Pancreas (tissue), 10 donors: ENCODE results near the gene ACAA1. TPM values are rescaled to one million over a fixed set of nuclear protein-coding genes. Genes with fewer than 3 reads are reported as not detected.

Experiments
- ATAC-seq, 4 donors: fragments of 200-7000 bp; cut with Tn5 transposase; one replicate each; pipeline versions ENCODE4 v1.8.0 to v1.9.1; 2020; ENCODE audit warnings: mild to moderate bottlenecking in 4 of 4, moderate library complexity in 4 of 4
- DNase-seq, 6 donors: peaks; one replicate each; pipeline ENCODE4 v3.0.0-alpha.2; 2020
- FAIRE-seq: peaks from 2 replicates; lab custom pipeline; 2012; peaks lifted over from hg19 to GRCh38; lab: Jason Lieb, UNC
- H3K27ac ChIP-seq, 4 donors: fragments of 200-600 bp; sonication (generic); 1 replicate in 3 of 4; 2 replicates in 1 of 4; pipeline versions ENCODE4 v1.5.0 to v1.8.0; 2020
- H3K27me3 ChIP-seq, 4 donors: fragments of 200-600 bp; one replicate each; pipeline ENCODE4 v1.8.0; 2021
- H3K36me3 ChIP-seq, 3 donors: fragments of 200-600 bp; sonication (generic) in 1 of 3; one replicate each; pipeline versions ENCODE4 v1.5.0 to v1.8.0; 2020 to 2021
- H3K4me1 ChIP-seq, 3 donors: fragments of 200-600 bp; one replicate each; pipeline ENCODE4 v1.8.0; 2021
- H3K4me3 ChIP-seq, 4 donors: fragments of 200-600 bp; sonication (generic) in 2 of 4; one replicate each; pipeline versions ENCODE4 v1.5.0 to v1.8.0; 2020 to 2021
- H3K9me3 ChIP-seq, 4 donors: fragments of 200-600 bp; one replicate each; pipeline ENCODE4 v1.8.0; 2021
- WGBS, 2 donors: extraction: QIAGEN DNeasy Blood & Tissue Kit; methylation state at CpG; one replicate each; pipeline ENCODE4 v1.1.7; 2013; 5-methylcytosine and 5-hydroxymethylcytosine counted together
- intact Hi-C, 3 donors: fragments of 100-400 bp; cut with DNase I; formaldehyde crosslinking; loops; one replicate each; pipeline versions ENCODE4 v1.11.1 to v1.14.2; 2022
- polyA plus RNA-seq, 2 donors: library from polyadenylated mRNA; stranded (reverse); fragments of 200-250 nt; gene quantifications; one replicate each; pipeline ENCODE4 v1.2.3, GENCODE V29; 2013
- total RNA-seq, 6 donors: library from RNA; stranded (reverse); fragmentation: NEBNext Ultra II Directional in 4 of 6; extraction: Animal tissue kit (Norgen Biotek cat#: 25700) in 4 of 6; gene quantifications; one replicate each; pipeline versions ENCODE4 v1.2.1 to v1.2.4, GENCODE V29; 2021 to 2023
- TF ChIP-seq, protein P1 (sequence below), 4 donors: fragments of 200-600 bp; sonication (generic) in 3 of 4; IDR thresholded peaks; one replicate each; pipeline versions ENCODE4 v1.5.0 to v1.8.0; 2021; ENCODE audit warnings: antibody characterized with exemption in 4 of 4
- donor health status: healthy with polysubstance abuse.
- donor health status: DM: no; HTN: no; CAD: no; lungs with moderate emphysema.
- donor health status: DM: no; HTN: no; CAD: no.
- donor health status: control.
- donor health status: control.
- donor health status: Bipolar disorder and iron deficiency.
- donor health status: DM: yes; HTN: yes; CAD: no.
- donor health status: DM: no; HTN: no; CAD: no.
- donor health status: DM: no; HTN: no; CAD: no.
- donor health status: DM: yes; HTN: yes; CAD: no.

The ACAA1 gene
- total and polyA plus RNA-seq, 8 donors = 44.2 to 110 (median 59.3) TPM

DNA sequence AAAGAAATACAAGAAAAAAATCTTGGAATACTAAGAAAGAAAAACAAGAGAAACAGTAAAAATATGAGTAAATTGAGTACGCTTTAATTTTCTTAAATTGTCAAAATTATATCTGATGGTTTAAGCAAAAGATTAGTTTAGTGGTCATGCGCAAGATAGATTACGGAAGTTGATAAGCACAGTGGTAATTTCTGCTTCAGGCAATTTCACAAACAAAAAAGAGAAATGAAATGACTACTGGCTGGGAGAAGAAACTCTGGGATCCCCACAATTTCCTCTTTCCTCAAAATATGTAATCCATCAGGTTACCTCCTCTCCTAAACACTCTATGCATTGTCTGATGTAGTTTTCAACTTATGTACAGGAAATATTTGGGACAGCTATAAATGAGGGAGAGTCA lies 10.5 kb upstream of the ACAA1 start:
- 91 to 93% methylated on average over 3 of the region's 3 CpGs for WGBS, 2 donors
- no peak for DNase-seq
- Histone ChIP-seq H3K27ac (no peak overlapping the region), H3K36me3 (no peaks in the 10 kb centered on the region), H3K4me3 (no peak overlapping the region), H3K9me3 (no peaks in the 10 kb centered on the region), H3K27me3 (no peaks in the 10 kb centered on the region), H3K4me1 (no peaks in the 10 kb centered on the region)
- FAIRE-seq = no peak
- TF ChIP-seq, protein P1, sequence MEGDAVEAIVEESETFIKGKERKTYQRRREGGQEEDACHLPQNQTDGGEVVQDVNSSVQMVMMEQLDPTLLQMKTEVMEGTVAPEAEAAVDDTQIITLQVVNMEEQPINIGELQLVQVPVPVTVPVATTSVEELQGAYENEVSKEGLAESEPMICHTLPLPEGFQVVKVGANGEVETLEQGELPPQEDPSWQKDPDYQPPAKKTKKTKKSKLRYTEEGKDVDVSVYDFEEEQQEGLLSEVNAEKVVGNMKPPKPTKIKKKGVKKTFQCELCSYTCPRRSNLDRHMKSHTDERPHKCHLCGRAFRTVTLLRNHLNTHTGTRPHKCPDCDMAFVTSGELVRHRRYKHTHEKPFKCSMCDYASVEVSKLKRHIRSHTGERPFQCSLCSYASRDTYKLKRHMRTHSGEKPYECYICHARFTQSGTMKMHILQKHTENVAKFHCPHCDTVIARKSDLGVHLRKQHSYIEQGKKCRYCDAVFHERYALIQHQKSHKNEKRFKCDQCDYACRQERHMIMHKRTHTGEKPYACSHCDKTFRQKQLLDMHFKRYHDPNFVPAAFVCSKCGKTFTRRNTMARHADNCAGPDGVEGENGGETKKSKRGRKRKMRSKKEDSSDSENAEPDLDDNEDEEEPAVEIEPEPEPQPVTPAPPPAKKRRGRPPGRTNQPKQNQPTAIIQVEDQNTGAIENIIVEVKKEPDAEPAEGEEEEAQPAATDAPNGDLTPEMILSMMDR (IDR thresholded peaks at IDR 0.05) = no peak
- intact Hi-C loops = no loop called here
- peak in 1 of 4 donors; percentile 18 for ATAC-seq

DNA sequence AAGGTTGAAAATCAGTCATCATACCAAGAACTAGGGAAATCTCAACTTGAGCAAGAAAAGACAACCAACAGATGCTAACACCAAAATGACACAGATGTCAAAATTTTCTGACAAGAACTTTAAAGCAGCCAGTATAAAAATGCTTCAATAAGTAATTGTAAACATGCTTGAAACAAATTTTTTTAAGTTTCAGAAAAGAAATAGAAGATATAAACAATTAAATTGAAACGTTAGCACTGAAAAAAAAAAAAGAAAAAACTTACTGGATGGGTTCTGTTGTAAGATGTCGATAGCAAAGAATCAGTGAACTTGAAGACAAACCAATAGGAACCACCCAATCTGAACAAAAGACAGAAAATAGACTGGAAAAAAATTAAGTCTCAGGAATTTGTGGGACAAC lies 9.6 kb upstream of the ACAA1 start:
- Histone ChIP-seq H3K27me3 (no peaks in the 10 kb centered on the region), H3K4me1 (no peaks in the 10 kb centered on the region), H3K27ac (no peak overlapping the region), H3K36me3 (peaks cover 0 to 6% (median 6%) of the 10 kb centered on the region in 3 donors), H3K9me3 (no peaks in the 10 kb centered on the region), H3K4me3 (no peak overlapping the region)
- intact Hi-C loops = no loop called here
- TF ChIP-seq, protein P1 (IDR thresholded peaks at IDR 0.05) = no peak
- ATAC-seq (no peak), FAIRE-seq (no peak), DNase-seq (no peak)
- WGBS, 2 donors = 80 to 86% methylated on average over 2 of the region's 2 CpGs

DNA sequence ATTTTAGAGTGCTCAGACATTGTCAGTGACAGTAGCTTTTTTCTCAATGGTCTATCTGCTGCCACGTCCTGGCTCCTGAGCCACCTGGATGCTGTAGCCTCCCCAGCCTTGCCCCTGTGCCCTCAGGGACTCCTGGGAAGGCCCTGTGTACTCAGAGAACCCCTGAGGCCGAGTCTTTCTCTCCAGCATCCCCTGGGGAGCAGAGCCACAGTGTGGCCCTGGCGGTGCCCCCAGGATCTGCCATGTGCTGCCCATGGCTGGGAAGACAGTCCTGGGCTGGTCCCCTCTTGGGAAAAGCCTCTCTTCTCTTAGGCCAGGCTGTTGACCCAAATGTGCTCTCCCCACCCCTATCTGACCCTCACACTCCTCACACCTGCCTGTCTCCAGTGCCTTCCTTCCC lies 6.6 kb upstream of the ACAA1 start:
- H3K27ac ChIP-seq = no peak overlapping the region
- H3K4me3 ChIP-seq = no peak overlapping the region
- TF ChIP-seq, protein P1 (IDR thresholded peaks at IDR 0.05) = no peak
- intact Hi-C loops = no loop called here
- peaks cover 0 to 9% (median 0%) of the 10 kb centered on the region in 3 donors for H3K4me1 ChIP-seq
- ATAC-seq = no peak
- H3K27me3 ChIP-seq = no peaks in the 10 kb centered on the region
- FAIRE-seq = no peak
- H3K9me3 ChIP-seq = no peaks in the 10 kb centered on the region
- 71 to 72% methylated on average over 3 of the region's 3 CpGs for WGBS, 2 donors
- peaks cover 0 to 8% (median 7%) of the 10 kb centered on the region in 3 donors for H3K36me3 ChIP-seq
- no peak for DNase-seq

DNA sequence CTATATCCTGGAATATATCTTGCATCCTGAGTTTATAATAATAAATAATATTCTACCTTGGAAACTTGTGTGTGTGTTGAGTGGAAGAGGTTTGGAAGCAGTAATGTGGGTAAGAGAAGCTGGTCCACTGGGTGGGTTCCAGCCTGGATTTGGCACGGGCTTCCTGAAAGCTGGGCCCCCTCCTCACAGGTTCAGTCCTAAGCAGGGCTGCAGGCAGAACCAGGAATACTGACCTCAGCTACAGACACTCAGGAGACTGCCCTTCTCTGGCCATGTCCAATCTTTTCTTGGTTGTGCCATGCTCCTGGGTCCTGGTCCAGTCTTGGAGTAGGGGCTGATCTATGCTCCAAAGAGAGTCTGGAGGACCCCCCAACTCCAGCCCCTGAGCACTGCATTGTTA lies 6.0 kb upstream of the ACAA1 start:
- H3K9me3 ChIP-seq = no peaks in the 10 kb centered on the region
- FAIRE-seq (no peak), ATAC-seq (no peak), DNase-seq (no peak)
- H3K27ac ChIP-seq = no peak overlapping the region
- intact Hi-C loops = no loop called here
- no peak overlapping the region for H3K4me3 ChIP-seq
- TF ChIP-seq, protein P1 (IDR thresholded peaks at IDR 0.05) = no peak
- H3K27me3 ChIP-seq = no peaks in the 10 kb centered on the region
- WGBS, 2 donors = 55 to 68% methylated on average over 1 of the region's 1 CpG
- H3K4me1 ChIP-seq = peaks cover 0 to 12% (median 2%) of the 10 kb centered on the region in 3 donors
- peaks cover 0 to 8% (median 7%) of the 10 kb centered on the region in 3 donors for H3K36me3 ChIP-seq

DNA sequence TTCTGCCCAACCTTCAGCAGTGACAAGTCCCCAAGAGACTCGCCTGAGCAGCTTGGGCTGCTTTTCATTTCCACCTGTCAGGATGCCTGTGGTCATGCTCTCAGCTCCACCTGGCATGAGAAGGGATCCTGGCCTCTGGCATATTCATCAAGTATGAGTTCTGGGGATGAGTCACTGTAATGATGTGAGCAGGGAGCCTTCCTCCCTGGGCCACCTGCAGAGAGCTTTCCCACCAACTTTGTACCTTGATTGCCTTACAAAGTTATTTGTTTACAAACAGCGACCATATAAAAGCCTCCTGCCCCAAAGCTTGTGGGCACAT lies 5.0 kb upstream of the ACAA1 start:
- intact Hi-C loops = no loop called here
- H3K9me3 ChIP-seq = no peaks in the 10 kb centered on the region
- 87 to 90% methylated on average over 2 of the region's 2 CpGs for WGBS, 2 donors
- no peak overlapping the region for H3K27ac ChIP-seq
- TF ChIP-seq, protein P1 (IDR thresholded peaks at IDR 0.05) = no peak
- FAIRE-seq (no peak), ATAC-seq (no peak), DNase-seq (no peak)
- H3K27me3 ChIP-seq = no peaks in the 10 kb centered on the region
- peaks cover 0 to 16% (median 4%) of the 10 kb centered on the region in 3 donors for H3K4me1 ChIP-seq
- peaks cover 0 to 8% (median 7%) of the 10 kb centered on the region in 3 donors for H3K36me3 ChIP-seq
- no peak overlapping the region for H3K4me3 ChIP-seq
